ENCODE measurements around the gene OR10C1.

The OR10C1 gene

GRCh38 chr6:29477923-29478450, 38.9 kb downstream of the OR10C1 start:
- H3K4me3 ChIP-seq (ENCODE audit: low read depth, low read length): no peak overlapping the region
- no peak for DNase-seq (ENCODE audit: low read depth)
- TF ChIP-seq, protein P1, sequence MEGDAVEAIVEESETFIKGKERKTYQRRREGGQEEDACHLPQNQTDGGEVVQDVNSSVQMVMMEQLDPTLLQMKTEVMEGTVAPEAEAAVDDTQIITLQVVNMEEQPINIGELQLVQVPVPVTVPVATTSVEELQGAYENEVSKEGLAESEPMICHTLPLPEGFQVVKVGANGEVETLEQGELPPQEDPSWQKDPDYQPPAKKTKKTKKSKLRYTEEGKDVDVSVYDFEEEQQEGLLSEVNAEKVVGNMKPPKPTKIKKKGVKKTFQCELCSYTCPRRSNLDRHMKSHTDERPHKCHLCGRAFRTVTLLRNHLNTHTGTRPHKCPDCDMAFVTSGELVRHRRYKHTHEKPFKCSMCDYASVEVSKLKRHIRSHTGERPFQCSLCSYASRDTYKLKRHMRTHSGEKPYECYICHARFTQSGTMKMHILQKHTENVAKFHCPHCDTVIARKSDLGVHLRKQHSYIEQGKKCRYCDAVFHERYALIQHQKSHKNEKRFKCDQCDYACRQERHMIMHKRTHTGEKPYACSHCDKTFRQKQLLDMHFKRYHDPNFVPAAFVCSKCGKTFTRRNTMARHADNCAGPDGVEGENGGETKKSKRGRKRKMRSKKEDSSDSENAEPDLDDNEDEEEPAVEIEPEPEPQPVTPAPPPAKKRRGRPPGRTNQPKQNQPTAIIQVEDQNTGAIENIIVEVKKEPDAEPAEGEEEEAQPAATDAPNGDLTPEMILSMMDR (IDR thresholded peaks at IDR 0.05; ENCODE audit: low read depth, low read length, missing control alignments): no peak

- no peak overlapping the region for H3K4me3 ChIP-seq (ENCODE audit: low read depth, low read length)
- TF ChIP-seq, protein P1 (IDR thresholded peaks at IDR 0.05; ENCODE audit: low read depth, low read length, missing control alignments): no peak
- DNase-seq (ENCODE audit: low read depth): no peak
These were observed 39.6 kb downstream of the OR10C1 start for GRCh38 chr6:29478740-29479139.

DNA sequence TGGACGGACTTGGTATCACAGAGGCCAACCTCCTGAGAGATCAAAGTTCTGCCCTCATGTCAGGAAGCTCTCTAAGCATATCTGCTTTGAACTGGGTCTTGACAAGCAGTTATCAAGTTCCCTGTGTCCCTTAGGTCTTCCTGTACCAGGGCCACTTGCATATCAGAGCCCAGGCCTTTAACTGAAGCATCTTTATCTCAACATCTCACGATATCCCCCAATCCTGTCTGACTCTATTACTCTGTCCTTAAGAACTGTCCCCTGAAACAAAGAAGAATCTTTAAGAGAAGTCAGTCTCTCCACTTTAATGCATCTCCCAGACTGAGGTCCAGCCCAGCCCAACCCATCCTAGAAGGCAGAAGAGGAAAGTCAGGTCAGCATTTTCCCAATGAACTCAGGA, 40.5 kb downstream of the OR10C1 start:
- no peak overlapping the region for H3K4me3 ChIP-seq (ENCODE audit: low read depth, low read length)
- DNase-seq (ENCODE audit: low read depth): no peak
- TF ChIP-seq, protein P1 (IDR thresholded peaks at IDR 0.05; ENCODE audit: low read depth, low read length, missing control alignments): no peak

- DNase-seq (ENCODE audit: low read depth): no peak
- no peak overlapping the region for H3K4me3 ChIP-seq (ENCODE audit: low read depth, low read length)
- TF ChIP-seq, protein P1 (IDR thresholded peaks at IDR 0.05; ENCODE audit: low read depth, low read length, missing control alignments): no peak
These were observed 44.1 kb downstream of the OR10C1 start for GRCh38 chr6:29483186-29483585.

DNA sequence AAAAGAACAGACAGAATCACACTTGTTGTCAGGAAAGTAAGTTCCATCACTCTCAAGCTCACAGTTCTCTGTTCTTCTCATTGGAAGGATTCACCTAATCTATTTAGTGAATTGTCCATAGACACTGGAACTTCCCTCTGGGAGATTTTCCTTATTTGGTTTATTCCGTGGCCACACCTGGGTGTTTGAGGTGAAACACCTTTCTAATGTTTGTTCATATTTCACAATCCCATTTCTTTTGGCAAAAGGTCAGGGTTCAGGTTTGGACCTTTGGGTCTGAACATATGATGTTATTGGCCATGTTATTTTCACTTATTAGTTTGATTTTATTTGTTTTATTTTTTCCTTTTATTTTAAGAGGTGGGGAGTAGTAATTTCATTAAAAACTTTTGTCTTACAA, 44.6 kb downstream of the OR10C1 start:
- no peak overlapping the region for H3K4me3 ChIP-seq (ENCODE audit: low read depth, low read length)
- TF ChIP-seq, protein P1 (IDR thresholded peaks at IDR 0.05; ENCODE audit: low read depth, low read length, missing control alignments): no peak
- DNase-seq (ENCODE audit: low read depth): no peak

DNA sequence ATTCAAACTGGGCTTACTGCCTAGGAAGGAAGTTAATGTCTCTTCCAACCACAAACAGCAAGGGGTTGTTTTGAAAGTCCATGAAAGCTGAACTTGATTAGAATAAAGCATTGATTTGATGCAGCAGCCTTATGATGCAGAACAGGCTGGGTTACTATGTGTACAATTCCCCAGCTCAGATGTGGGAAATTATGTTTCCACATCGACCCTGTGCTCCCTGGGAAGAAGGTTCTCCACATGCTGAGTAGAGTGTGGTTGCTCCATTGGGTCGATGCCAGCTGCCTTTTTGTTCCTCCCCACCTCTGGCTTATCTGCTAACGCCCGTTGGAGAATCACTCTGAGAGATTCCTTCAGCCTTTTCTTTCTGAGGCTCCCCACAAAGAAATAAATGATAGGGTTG, 47.5 kb downstream of the OR10C1 start:
- no peak for DNase-seq (ENCODE audit: low read depth)
- TF ChIP-seq, protein P1 (IDR thresholded peaks at IDR 0.05; ENCODE audit: low read depth, low read length, missing control alignments): no peak
- H3K4me3 ChIP-seq (ENCODE audit: low read depth, low read length): no peak overlapping the region

- no peak overlapping the region for H3K4me3 ChIP-seq (ENCODE audit: low read depth, low read length)
- TF ChIP-seq, protein P1 (IDR thresholded peaks at IDR 0.05; ENCODE audit: low read depth, low read length, missing control alignments): no peak
- no peak for DNase-seq (ENCODE audit: low read depth)
These were observed 48.0 kb downstream of the OR10C1 start for GRCh38 chr6:29487131-29487530.

Data from GM12864 (cell line).